ENCODE data around the gene REC8.

- no peak for TF ChIP-seq CTCF (conservative IDR thresholded peaks at IDR 0.05 in 1 of 2, IDR thresholded peaks at IDR 0.05 in 1 of 2; ENCODE audit: extremely low read depth in 1 of 2, insufficient read depth in 1 of 2, low read depth in 1 of 2, low read length in 2 of 2)
- TF ChIP-seq EZH2 (IDR thresholded peaks at IDR 0.05; ENCODE audit: borderline replicate concordance, low read length) = no peak
Measured at GRCh38 chr14:24145219-24145618, 26.7 kb upstream of the REC8 start.
